Measurements from ENCODE around the gene HPS3.

HPS3 gene

DNA sequence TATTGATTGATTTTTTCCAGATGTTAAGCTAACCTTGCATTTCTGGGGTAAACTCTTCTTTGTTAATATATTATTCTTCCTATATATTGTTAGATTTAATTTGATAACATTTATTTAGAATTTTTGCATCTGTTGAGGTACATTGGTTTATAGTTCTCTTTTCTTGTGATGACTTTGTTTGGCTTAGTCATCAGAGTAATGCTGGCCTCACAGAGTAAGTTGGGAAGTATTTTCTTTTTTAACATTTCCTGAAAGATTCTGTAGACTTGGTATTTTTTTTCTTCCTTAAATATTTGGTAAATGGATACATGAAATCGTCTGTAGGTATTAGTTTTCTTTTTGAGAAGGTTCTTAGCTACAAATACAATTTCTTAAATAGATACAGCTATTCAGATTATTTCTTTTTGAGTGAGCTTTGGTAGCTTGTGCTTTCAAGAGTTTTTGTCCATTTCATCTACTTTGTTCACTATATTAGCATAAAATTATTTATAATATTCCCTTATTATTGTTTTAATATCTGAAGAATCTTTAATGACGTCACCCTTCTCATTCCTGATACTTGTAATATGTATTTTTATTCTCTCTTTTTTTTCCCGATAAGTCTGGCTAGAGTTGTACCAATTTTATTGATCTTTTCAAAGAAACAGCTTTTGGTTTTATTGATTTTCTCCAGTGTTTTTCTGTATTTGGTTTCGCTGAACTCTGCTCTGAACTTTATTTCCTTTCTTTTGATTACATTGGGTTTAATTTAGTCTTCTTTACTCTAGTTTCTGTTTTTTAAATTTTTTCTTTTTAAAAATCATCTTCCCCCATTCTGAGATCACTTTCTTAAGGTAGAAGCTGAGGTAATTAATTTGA, 6.5 kb upstream of the HPS3 start:
- DNase-seq (ENCODE audit: low spot score): no peak

GRCh38 chr3:149128821-149129220, 617 bp upstream of the HPS3 start:
- DNase-seq (ENCODE audit: low spot score): no peak

DNA sequence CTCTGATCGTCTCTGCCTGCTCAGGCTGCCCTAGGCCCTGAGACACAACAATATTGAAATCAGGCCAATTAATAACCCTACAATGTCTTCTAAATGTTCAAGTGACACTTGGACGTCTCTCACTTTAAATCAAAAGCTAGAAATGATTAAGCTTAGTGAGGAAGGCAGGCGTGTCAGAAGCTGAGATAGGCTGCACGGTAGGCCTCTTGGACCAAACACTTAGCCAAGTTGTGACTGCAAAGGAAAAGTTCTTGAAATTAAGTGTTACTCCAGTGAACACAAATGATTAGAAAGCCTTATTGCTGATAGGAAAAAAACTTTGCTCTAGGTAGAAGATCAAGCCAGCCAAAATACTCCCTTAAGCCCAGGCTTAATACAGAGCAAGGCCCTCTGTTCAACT, 2.2 kb downstream of the HPS3 start:
- DNase-seq (ENCODE audit: low spot score): no peak

DNA sequence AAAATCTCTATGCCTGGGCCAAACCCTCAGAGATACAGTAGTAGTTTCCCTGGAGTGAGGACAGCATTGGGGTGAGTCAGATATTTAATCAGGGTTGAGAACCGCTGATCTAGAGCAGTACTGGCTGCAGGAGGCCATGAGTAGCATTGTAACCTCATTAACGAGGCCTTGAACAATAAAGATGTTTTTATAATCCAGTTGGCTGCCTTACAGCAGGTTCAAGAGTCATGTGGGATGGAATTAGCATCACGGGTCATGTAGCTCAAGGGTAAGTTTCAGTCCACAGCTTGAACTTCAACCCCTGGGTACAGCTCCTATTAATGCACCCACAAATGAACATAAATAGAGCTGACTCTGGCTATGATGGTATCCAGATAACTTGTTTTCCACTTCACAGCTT, 5.1 kb downstream of the HPS3 start:
- no peak for DNase-seq (ENCODE audit: low spot score)

DNA sequence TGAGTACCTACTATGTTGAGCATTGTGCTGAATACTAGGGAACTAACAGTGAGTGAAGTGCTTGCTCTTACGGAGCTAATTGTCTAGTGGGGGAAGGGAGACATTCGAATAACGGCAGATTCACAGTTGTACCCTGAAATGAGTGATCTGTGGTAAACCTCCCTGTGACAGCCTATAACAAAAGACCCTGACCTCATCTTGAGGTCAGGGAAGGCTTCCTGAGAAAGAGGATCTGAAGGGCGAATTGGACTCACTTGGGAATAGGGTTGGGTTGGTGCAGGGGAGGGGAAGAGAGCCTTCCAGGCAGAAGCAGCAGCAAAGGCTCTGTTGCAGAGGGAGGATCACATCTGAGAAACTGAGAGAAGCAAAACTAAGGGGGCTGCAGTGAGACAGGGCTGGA, 13.2 kb downstream of the HPS3 start:
- DNase-seq (ENCODE audit: low spot score): no peak

DNA sequence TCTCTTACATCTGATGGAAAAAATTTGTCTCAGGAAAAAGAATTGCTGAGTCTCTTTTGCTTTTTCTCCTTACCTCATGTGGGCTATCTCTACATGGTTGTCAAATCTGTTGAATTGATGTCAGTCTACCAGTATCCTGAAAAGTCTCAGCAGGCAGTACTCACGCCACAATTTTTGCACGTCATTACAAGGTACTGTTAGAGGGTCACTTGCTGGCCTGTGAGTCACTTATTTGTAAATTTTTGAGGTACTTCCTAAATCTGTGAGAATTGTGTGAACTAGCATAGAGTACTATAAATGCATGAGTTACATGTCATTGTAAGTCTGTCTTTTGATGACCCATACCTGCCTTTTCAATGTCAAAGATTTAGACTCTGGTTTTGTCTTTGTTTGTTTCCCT, 15.9 kb downstream of the HPS3 start:
- DNase-seq (ENCODE audit: low spot score): no peak

GRCh38 chr3:149145974-149146373, 16.5 kb downstream of the HPS3 start:
- DNase-seq (ENCODE audit: low spot score): peak; percentile 48

GRCh38 chr3:149150436-149150835, 21.0 kb downstream of the HPS3 start:
- no peak for DNase-seq (ENCODE audit: low spot score)

- peak; percentile 49 for DNase-seq (ENCODE audit: low spot score)
Observed at GRCh38 chr3:149151843-149152242, 22.4 kb downstream of the HPS3 start.

DNA sequence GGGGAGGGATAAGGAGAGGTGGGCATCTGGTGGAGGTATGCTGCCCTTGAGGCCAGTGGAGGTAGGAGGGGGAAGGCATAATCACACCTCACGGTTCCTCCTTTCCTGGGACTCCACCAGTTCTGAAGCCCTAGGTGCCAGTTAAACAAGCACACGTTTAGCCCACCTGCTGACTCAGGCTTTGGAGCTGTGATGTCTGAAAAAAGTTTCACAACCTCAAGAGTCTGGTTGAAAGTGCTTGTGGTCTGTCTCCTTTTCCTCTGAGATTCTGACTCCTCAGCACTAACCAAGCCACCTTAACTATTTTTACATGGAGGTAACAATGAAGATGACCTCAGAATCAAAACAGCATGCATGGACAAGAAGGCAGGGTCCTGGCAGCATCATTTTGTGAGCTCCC, 23.0 kb downstream of the HPS3 start:
- no peak for DNase-seq (ENCODE audit: low spot score)

DNA sequence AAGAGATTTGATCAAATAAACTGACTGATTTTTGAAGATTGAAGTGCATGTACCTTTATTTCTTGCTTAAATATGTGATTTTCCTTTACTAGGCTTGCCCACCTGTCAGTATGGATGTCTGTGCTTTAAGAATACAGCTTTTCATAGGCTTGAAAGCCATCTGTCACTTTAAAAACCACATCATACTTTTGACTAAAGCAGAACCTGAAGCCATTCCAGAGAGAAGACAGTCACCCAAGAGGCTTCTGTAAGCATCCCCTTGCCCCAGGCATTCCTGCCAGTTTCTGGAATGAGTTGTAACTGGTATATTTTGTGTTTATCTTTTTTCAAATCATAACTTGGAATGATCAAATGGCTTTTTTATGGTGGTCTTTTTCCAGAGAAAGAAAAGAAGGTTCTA, 24.0 kb downstream of the HPS3 start:
- no peak for DNase-seq (ENCODE audit: low spot score)

- no peak for DNase-seq (ENCODE audit: low spot score)
Observed at GRCh38 chr3:149160754-149161300, 31.4 kb downstream of the HPS3 start.

GRCh38 chr3:149162007-149162406, 32.6 kb downstream of the HPS3 start:
- DNase-seq (ENCODE audit: low spot score): peak; percentile 15

GRCh38 chr3:149163066-149163465, 33.6 kb downstream of the HPS3 start:
- peak; percentile 15 for DNase-seq (ENCODE audit: low spot score)

- no peak for DNase-seq (ENCODE audit: low spot score)
Observed at GRCh38 chr3:149167898-149168297, 38.5 kb downstream of the HPS3 start.

GRCh38 chr3:149170672-149171071, 41.2 kb downstream of the HPS3 start:
- no peak for DNase-seq (ENCODE audit: low spot score)

- DNase-seq (ENCODE audit: low spot score): no peak
Observed at GRCh38 chr3:149174901-149175300, 45.5 kb downstream of the HPS3 start.

- DNase-seq (ENCODE audit: low spot score): no peak
Observed at GRCh38 chr3:149177122-149177521, 47.7 kb downstream of the HPS3 start.

DNA sequence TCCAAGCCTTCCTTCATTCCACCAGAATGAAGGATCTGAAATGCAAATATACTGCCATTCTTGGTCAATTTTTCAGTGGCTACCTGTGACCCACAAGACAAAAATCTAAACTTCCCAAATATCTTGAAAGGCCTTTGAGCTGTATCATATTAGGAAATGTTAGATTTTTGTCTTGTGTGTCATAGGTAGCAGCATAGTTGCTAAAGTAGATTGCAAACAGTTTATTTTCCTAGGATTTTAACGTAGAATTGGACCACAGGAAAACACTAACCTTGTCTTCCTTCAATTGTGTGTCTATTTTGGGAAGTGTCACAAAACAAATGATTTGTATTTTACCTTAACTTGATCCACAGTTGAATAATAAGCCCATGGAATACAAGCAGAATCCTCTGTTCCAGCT, 49.8 kb downstream of the HPS3 start:
- no peak for DNase-seq (ENCODE audit: low spot score)

- peak; percentile 12 for DNase-seq (ENCODE audit: low spot score)
Observed at GRCh38 chr3:149180057-149180573, 50.7 kb downstream of the HPS3 start.

- no peak for DNase-seq (ENCODE audit: low spot score)
Observed at GRCh38 chr3:149181182-149181581, 51.7 kb downstream of the HPS3 start.

- DNase-seq (ENCODE audit: low spot score): no peak
Observed at GRCh38 chr3:149186219-149186618, 56.8 kb downstream of the HPS3 start.

GRCh38 chr3:149186721-149187120, 57.3 kb downstream of the HPS3 start:
- peak; percentile 19 for DNase-seq (ENCODE audit: low spot score)

DNA sequence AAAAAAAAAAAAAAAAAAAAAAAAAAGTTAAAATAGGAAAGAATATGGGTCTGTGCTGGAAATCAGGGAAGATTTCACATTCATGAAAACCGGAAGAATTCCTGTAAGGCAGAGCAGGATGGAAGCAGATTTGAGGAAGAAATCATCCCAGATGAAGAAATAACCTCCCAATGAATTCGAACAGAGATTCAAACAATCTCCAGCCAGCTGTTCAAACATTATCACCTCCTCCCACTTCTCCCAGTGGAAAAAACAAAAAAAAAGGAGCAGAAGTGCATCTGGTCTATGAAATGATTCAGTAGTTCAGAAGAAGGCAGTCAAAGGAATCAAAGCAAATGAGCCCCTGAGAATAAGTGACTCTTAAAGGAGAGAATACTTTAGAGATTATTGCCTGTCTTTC, 59.1 kb downstream of the HPS3 start:
- DNase-seq (ENCODE audit: low spot score): no peak

Data from Ammon's horn (tissue), 1 donor.